Retinal pigment epithelial cell (primary cell): ENCODE results near the gene OR2AG2.

ENCODE experiments used
- DNase-seq: peaks from one replicate; pipeline ENCODE4 v3.0.0-alpha.2; 2010; ENCODE audit warnings: low read depth
- H3K4me3 ChIP-seq: 2 replicates; pipeline ENCODE4 v1.5.1; 2011; ENCODE audit warnings: mild to moderate bottlenecking, low read length, control low read depth, moderate library complexity
- TF ChIP-seq, protein P1 (sequence below): conservative IDR thresholded peaks from 2 replicates; pipeline ENCODE4 v1.5.1; 2011; ENCODE audit warnings: low read depth, low read length, control low read depth, inconsistent platforms

The OR2AG2 gene

GRCh38 chr11:6794639-6795038, 22.9 kb upstream of the OR2AG2 start:
- H3K4me3 ChIP-seq = no peak overlapping the region
- TF ChIP-seq, protein P1, sequence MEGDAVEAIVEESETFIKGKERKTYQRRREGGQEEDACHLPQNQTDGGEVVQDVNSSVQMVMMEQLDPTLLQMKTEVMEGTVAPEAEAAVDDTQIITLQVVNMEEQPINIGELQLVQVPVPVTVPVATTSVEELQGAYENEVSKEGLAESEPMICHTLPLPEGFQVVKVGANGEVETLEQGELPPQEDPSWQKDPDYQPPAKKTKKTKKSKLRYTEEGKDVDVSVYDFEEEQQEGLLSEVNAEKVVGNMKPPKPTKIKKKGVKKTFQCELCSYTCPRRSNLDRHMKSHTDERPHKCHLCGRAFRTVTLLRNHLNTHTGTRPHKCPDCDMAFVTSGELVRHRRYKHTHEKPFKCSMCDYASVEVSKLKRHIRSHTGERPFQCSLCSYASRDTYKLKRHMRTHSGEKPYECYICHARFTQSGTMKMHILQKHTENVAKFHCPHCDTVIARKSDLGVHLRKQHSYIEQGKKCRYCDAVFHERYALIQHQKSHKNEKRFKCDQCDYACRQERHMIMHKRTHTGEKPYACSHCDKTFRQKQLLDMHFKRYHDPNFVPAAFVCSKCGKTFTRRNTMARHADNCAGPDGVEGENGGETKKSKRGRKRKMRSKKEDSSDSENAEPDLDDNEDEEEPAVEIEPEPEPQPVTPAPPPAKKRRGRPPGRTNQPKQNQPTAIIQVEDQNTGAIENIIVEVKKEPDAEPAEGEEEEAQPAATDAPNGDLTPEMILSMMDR = no peak
- DNase-seq = no peak

DNA sequence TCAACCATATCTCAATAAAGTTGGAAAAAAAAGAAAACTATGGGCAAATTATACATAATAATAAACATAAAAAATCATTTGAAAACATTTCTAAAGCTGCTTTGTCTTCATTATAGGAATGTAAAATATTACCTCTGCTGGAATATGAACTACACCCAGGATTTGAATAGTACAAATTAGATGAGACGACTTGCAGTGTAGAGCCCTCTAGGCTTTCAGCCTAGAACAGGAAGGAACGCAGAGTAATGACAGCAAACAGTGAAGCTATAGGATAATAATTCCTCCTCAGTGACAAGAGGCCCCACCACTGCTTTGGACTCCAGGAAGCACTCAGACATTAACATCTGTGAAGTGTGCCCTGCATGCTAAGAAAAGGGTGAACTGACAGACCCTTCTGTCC, 18.8 kb upstream of the OR2AG2 start:
- H3K4me3 ChIP-seq = no peak overlapping the region
- no peak for DNase-seq
- TF ChIP-seq, protein P1 = no peak

DNA sequence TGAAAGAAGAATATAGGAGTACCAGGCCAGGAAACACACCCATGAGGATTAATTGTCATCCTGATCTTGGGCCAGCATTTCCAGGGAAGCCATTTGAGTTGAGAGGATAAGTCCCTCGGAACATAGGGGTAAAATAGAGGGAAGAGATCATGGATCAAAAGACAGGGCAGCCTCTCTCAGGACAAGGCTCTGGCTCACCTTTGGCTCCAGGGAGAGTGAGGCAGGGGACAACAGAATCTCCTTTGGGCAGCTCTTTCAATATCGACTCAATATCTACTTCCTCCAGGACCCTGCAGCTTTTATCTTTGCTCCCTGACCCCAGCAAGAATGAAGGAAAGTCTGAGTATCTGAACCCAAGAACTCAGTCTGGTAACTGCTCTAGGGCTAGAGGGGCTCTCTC, 10.9 kb upstream of the OR2AG2 start, which contains the start of gene OR2AG1:
OR2AG1 (plus strand) TSS at position 301 of the 400 bp plus-strand sequence. CDS start 2,018 bp downstream, outside the sequence.
- H3K4me3 ChIP-seq = no peak within 1 kb of the TSS
- TF ChIP-seq, protein P1 = no peak

GRCh38 chr11:6780829-6781228, 9.1 kb upstream of the OR2AG2 start:
- no peak overlapping the region for H3K4me3 ChIP-seq
- TF ChIP-seq, protein P1 = no peak
- DNase-seq = no peak

More for the DNA sequence above, 10.9 kb upstream of the OR2AG2 start, which contains the start of gene OR2AG1:
- no peak for DNase-seq

GRCh38 chr11:6778518-6778917, 6.7 kb upstream of the OR2AG2 start:
- no peak overlapping the region for H3K4me3 ChIP-seq
- DNase-seq = no peak
- TF ChIP-seq, protein P1 = no peak

- DNase-seq = peak; percentile 14
- TF ChIP-seq, protein P1 = peak; percentile 80
Measured at GRCh38 chr11:6757373-6757967, 14.3 kb downstream of the OR2AG2 start.

DNA sequence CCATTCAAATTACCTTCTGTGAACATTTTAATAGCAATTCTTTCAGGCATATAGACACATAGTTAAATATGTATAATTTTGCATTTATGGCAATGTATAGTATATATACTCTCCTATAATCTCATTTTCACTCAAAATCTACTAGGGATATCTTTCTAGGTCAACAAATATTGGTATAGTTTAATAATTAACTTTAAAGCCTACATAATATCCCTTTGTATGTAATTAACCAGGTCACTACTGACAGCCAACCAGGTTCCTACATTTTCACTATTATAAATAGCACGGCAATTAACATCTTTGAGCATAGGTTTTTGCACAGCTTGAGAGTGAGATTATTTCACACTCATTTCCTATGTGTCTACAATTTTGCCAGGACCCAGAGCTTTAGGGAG, 15.8 kb downstream of the OR2AG2 start:
- H3K4me3 ChIP-seq = no peak overlapping the region
- no peak for DNase-seq
- TF ChIP-seq, protein P1 = no peak

More at GRCh38 chr11:6757373-6757967, 14.3 kb downstream of the OR2AG2 start:
- no peak overlapping the region for H3K4me3 ChIP-seq
